SK-N-SH treated with all-trans-retinoic acid at 6 μM for 48 hours (cell line): Measurements from ENCODE around the gene LRRC4B.

ENCODE experiments used
- CREB5 ChIP-seq: fragments of 250-450 bp; sonication (Bioruptor Pico); IDR thresholded peaks from 2 replicates; pipeline ENCODE4 v1.5.1; 2020; ENCODE audit warnings: low read depth, mild to moderate bottlenecking, moderate library complexity
- CSRNP3 ChIP-seq: fragments of 250-450 bp; sonication (Bioruptor Pico); IDR thresholded peaks from 2 replicates; pipeline ENCODE4 v1.5.1; 2021; ENCODE audit warnings: mild to moderate bottlenecking, moderate library complexity

GRCh38 chr19:50496189-50497021, 71.8 kb downstream of the LRRC4B start:
- TF ChIP-seq CREB5 (CRISPR knock-in tag) (no peak), CSRNP3 (CRISPR knock-in tag) (no peak)
